ENCODE data around the gene ENG. TPM values are rescaled to one million over a fixed set of nuclear protein-coding genes. Genes with fewer than 3 reads are reported as not detected.

Gene ENG
- total RNA-seq, 2 experiments from 2014 or later = 10.5 to 11.6 TPM

- Mint-ChIP-seq H3K36me3 (ENCODE audit: low read depth) (peaks cover 7% of the 10 kb centered on the region), H3K27ac (peak overlapping the region; percentile 70), H3K9me3 (no peaks in the 10 kb centered on the region), H3K4me1 (ENCODE audit: low read depth) (peaks cover 36% of the 10 kb centered on the region), H3K4me3 (peak overlapping the region; percentile 96), H3K27me3 (ENCODE audit: low read depth) (no peaks in the 10 kb centered on the region)
- no peak for DNase-seq
- CTCF ChIA-PET = interaction anchor here (0.6 to 1.1 kb wide), 2 partner anchors 10 to 115 kb away, joined by 3 read pairs; partner anchors contain the start of gene ST6GALNAC4
- intact Hi-C loops (cut with micrococcal nuclease) = loop anchor here (1.0 to 5.0 kb wide), 6 partner anchors 17 to 358 kb away; partner anchors contain the start of genes BBLN, ST6GALNAC4 and TOR2A
Measured at GRCh38 chr9:127801955-127802575, 52.4 kb downstream of the ENG start.

- no peaks in the 10 kb centered on the region for H3K9me3 Mint-ChIP-seq
- no peak overlapping the region for H3K27ac Mint-ChIP-seq
- CTCF ChIA-PET = interaction anchor here (0.6 to 1.2 kb wide), 6 partner anchors 9 to 711 kb away, joined by 3 to 4 read pairs (median 3); no protein-coding TSS in a partner anchor
- peak overlapping the region; percentile 52 for H3K4me3 Mint-ChIP-seq
- intact Hi-C loops (cut with micrococcal nuclease) = no loop called here
- H3K4me1 Mint-ChIP-seq (ENCODE audit: low read depth) = peaks cover 31% of the 10 kb centered on the region
- H3K36me3 Mint-ChIP-seq (ENCODE audit: low read depth) = peaks cover 4% of the 10 kb centered on the region
- H3K27me3 Mint-ChIP-seq (ENCODE audit: low read depth) = no peaks in the 10 kb centered on the region
- DNase-seq = no peak
Measured at GRCh38 chr9:127796852-127797370, 57.5 kb downstream of the ENG start.

- no peak overlapping the region for H3K4me3 Mint-ChIP-seq
- no peaks in the 10 kb centered on the region for H3K27me3 Mint-ChIP-seq (ENCODE audit: low read depth)
- no peaks in the 10 kb centered on the region for H3K9me3 Mint-ChIP-seq
- intact Hi-C loops (cut with micrococcal nuclease) = no loop called here
- H3K36me3 Mint-ChIP-seq (ENCODE audit: low read depth) = peaks cover 6% of the 10 kb centered on the region
- CTCF ChIA-PET = interaction anchor here (0.6 to 0.8 kb wide), 3 partner anchors 21 to 133 kb away, joined by 3 to 4 read pairs (median 3); no protein-coding TSS in a partner anchor
- DNase-seq = no peak
- peaks cover 27% of the 10 kb centered on the region for H3K4me1 Mint-ChIP-seq (ENCODE audit: low read depth)
- no peak overlapping the region for H3K27ac Mint-ChIP-seq
Measured at GRCh38 chr9:127796225-127796813, 58.1 kb downstream of the ENG start.

GRCh38 chr9:127794001-127794791 lies 60.3 kb downstream of the ENG start:
- no peaks in the 10 kb centered on the region for H3K27me3 Mint-ChIP-seq (ENCODE audit: low read depth)
- no peak overlapping the region for H3K27ac Mint-ChIP-seq
- DNase-seq = no peak
- no peaks in the 10 kb centered on the region for H3K9me3 Mint-ChIP-seq
- H3K4me1 Mint-ChIP-seq (ENCODE audit: low read depth) = peaks cover 30% of the 10 kb centered on the region
- no peak overlapping the region for H3K4me3 Mint-ChIP-seq
- H3K36me3 Mint-ChIP-seq (ENCODE audit: low read depth) = peaks cover 20% of the 10 kb centered on the region
- CTCF ChIA-PET = interaction anchor here (1.2 kb wide), 1 partner anchor 59 kb away, joined by 4 read pairs; the partner anchor contains the start of gene TOR2A
- intact Hi-C loops (cut with micrococcal nuclease) = no loop called here

- Mint-ChIP-seq H3K27ac (peak overlapping the region; percentile 28), H3K4me3 (no peak overlapping the region), H3K36me3 (ENCODE audit: low read depth) (peaks cover 29% of the 10 kb centered on the region), H3K9me3 (no peaks in the 10 kb centered on the region), H3K4me1 (ENCODE audit: low read depth) (peaks cover 39% of the 10 kb centered on the region), H3K27me3 (ENCODE audit: low read depth) (no peaks in the 10 kb centered on the region)
- CTCF ChIA-PET = interaction anchor here (0.6 to 1.5 kb wide), 5 partner anchors 24 to 129 kb away, joined by 3 to 7 read pairs (median 4); partner anchors contain the start of gene TOR2A
- no peak for DNase-seq
- intact Hi-C loops (cut with micrococcal nuclease) = no loop called here
Measured at GRCh38 chr9:127793093-127793708, 61.3 kb downstream of the ENG start.

GRCh38 chr9:127792417-127793031 lies 61.9 kb downstream of the ENG start:
- Mint-ChIP-seq H3K4me1 (ENCODE audit: low read depth) (peaks cover 41% of the 10 kb centered on the region), H3K27me3 (ENCODE audit: low read depth) (no peaks in the 10 kb centered on the region), H3K9me3 (no peaks in the 10 kb centered on the region), H3K27ac (peak overlapping the region; percentile 53), H3K4me3 (no peak overlapping the region), H3K36me3 (ENCODE audit: low read depth) (peaks cover 33% of the 10 kb centered on the region)
- no peak for DNase-seq
- intact Hi-C loops (cut with micrococcal nuclease) = no loop called here
- CTCF ChIA-PET = interaction anchor here (0.8 to 1.5 kb wide), 5 partner anchors 9 to 130 kb away, joined by 3 to 4 read pairs (median 3); partner anchors contain the start of gene TOR2A

GRCh38 chr9:127791085-127791484 lies 63.4 kb downstream of the ENG start:
- intact Hi-C loops (cut with micrococcal nuclease) = no loop called here
- Mint-ChIP-seq H3K4me3 (no peak overlapping the region), H3K4me1 (ENCODE audit: low read depth) (peaks cover 37% of the 10 kb centered on the region), H3K36me3 (ENCODE audit: low read depth) (peaks cover 42% of the 10 kb centered on the region), H3K27ac (no peak overlapping the region), H3K27me3 (ENCODE audit: low read depth) (no peaks in the 10 kb centered on the region), H3K9me3 (no peaks in the 10 kb centered on the region)
- CTCF ChIA-PET = interaction anchor here (0.6 kb wide), 1 partner anchor 73 kb away, joined by 6 read pairs; no protein-coding TSS in a partner anchor
- DNase-seq = no peak

GRCh38 chr9:127790094-127790855 lies 64.2 kb downstream of the ENG start:
- H3K4me3 Mint-ChIP-seq = no peak overlapping the region
- peak overlapping the region; percentile 62 for H3K27ac Mint-ChIP-seq
- H3K9me3 Mint-ChIP-seq = no peaks in the 10 kb centered on the region
- peaks cover 34% of the 10 kb centered on the region for H3K4me1 Mint-ChIP-seq (ENCODE audit: low read depth)
- intact Hi-C loops (cut with micrococcal nuclease) = no loop called here
- no peaks in the 10 kb centered on the region for H3K27me3 Mint-ChIP-seq (ENCODE audit: low read depth)
- CTCF ChIA-PET = interaction anchor here (0.5 to 0.7 kb wide), 3 partner anchors 37 to 153 kb away, joined by 3 to 6 read pairs (median 3); no protein-coding TSS in a partner anchor
- no peak for DNase-seq
- peaks cover 42% of the 10 kb centered on the region for H3K36me3 Mint-ChIP-seq (ENCODE audit: low read depth)

GRCh38 chr9:127789179-127789578 lies 65.3 kb downstream of the ENG start:
- H3K4me1 Mint-ChIP-seq (ENCODE audit: low read depth) = peaks cover 41% of the 10 kb centered on the region
- H3K36me3 Mint-ChIP-seq (ENCODE audit: low read depth) = peaks cover 42% of the 10 kb centered on the region
- no peak for DNase-seq
- no peaks in the 10 kb centered on the region for H3K9me3 Mint-ChIP-seq
- CTCF ChIA-PET = no interaction called here
- no peak overlapping the region for H3K27ac Mint-ChIP-seq
- no peaks in the 10 kb centered on the region for H3K27me3 Mint-ChIP-seq (ENCODE audit: low read depth)
- H3K4me3 Mint-ChIP-seq = no peak overlapping the region
- intact Hi-C loops (cut with micrococcal nuclease) = no loop called here

GRCh38 chr9:127788337-127789011 lies 66.0 kb downstream of the ENG start:
- Mint-ChIP-seq H3K4me1 (ENCODE audit: low read depth) (peaks cover 48% of the 10 kb centered on the region), H3K27me3 (ENCODE audit: low read depth) (no peaks in the 10 kb centered on the region), H3K27ac (no peak overlapping the region), H3K4me3 (peak overlapping the region; percentile 11), H3K36me3 (ENCODE audit: low read depth) (peaks cover 42% of the 10 kb centered on the region), H3K9me3 (no peaks in the 10 kb centered on the region)
- intact Hi-C loops (cut with micrococcal nuclease) = no loop called here
- DNase-seq = peak; percentile 63
- CTCF ChIA-PET = interaction anchor here (0.9 to 5.0 kb wide), 3 partner anchors 53 to 131 kb away, joined by 3 to 35 read pairs (median 3); partner anchors contain the start of gene TOR2A
